HT1080 (cell line): ENCODE measurements around the gene VCPKMT. TPM values are rescaled to one million over a fixed set of nuclear protein-coding genes. Genes with fewer than 3 reads are reported as not detected.

ENCODE experiments used
- DNase-seq: peaks from one replicate; pipeline ENCODE4 v3.0.0-alpha.2; 2015; ENCODE audit warnings: low read depth
- polyA plus RNA-seq, 2 experiments: library from polyadenylated mRNA; depleted of rRNA; stranded (reverse); fragments of >200 nt; gene quantifications; 2 replicates each; pipeline ENCODE4 v1.2.3, GENCODE V29; 2015
- total RNA-seq: library from RNA; depleted of rRNA; stranded (reverse); fragments of >200 nt; shearing (Covaris generic); gene quantifications from 2 replicates; pipeline ENCODE4 v1.2.3, GENCODE V29; 2014; rRNA removed

Gene VCPKMT
- 3.6 and 4.2 TPM in 2 replicates for total RNA-seq
- polyA plus RNA-seq (2015; cell fraction: cytosol; rRNA removed): 6.6 TPM in 2 replicates
- polyA plus RNA-seq (2015; cell fraction: nucleus; rRNA removed): 14.8 and 17.6 TPM in 2 replicates

- DNase-seq: peak; percentile 88
These were observed at the start of gene VCPKMT for GRCh38 chr14:50116181-50116956. TSS of gene VCPKMT (minus strand) at chr14:50116572. CDS start at chr14:50116552, 20 bp downstream.

- no peak for DNase-seq
These were observed 39.7 kb upstream of the VCPKMT start for GRCh38 chr14:50156111-50156510.

GRCh38 chr14:50148799-50149198 is 32.4 kb upstream of the VCPKMT start:
- no peak for DNase-seq

- DNase-seq: no peak
These were observed 22.8 kb upstream of the VCPKMT start for GRCh38 chr14:50139192-50139591.

- DNase-seq: no peak
These were observed 11.4 kb upstream of the VCPKMT start for GRCh38 chr14:50127802-50128201.

- DNase-seq: no peak
These were observed 6.7 kb upstream of the VCPKMT start for GRCh38 chr14:50123062-50123461.

- no peak for DNase-seq
These were observed 5.9 kb upstream of the VCPKMT start for GRCh38 chr14:50122291-50122690.

GRCh38 chr14:50121486-50121885 is 5.1 kb upstream of the VCPKMT start:
- DNase-seq: no peak

- DNase-seq: no peak
These were observed 1.1 kb upstream of the VCPKMT start for GRCh38 chr14:50117456-50117855.

- DNase-seq: no peak
These were observed 594 bp upstream of the VCPKMT start for GRCh38 chr14:50116966-50117365.

- no peak for DNase-seq
These were observed 2.9 kb downstream of the VCPKMT start for GRCh38 chr14:50113381-50114035.

GRCh38 chr14:50110323-50111037 is 5.9 kb downstream of the VCPKMT start:
- DNase-seq: no peak

- DNase-seq: no peak
These were observed 7.0 kb downstream of the VCPKMT start for GRCh38 chr14:50109342-50109741.

- no peak for DNase-seq
These were observed 8.5 kb downstream of the VCPKMT start for GRCh38 chr14:50107850-50108249.

- no peak for DNase-seq
These were observed 10.2 kb downstream of the VCPKMT start for GRCh38 chr14:50106178-50106577.

GRCh38 chr14:50103558-50103957 is 12.8 kb downstream of the VCPKMT start:
- DNase-seq: no peak

- no peak for DNase-seq
These were observed 15.0 kb downstream of the VCPKMT start for GRCh38 chr14:50101417-50101816.

GRCh38 chr14:50100805-50101204 is 15.6 kb downstream of the VCPKMT start:
- no peak for DNase-seq

- peak; percentile 85 for DNase-seq
These were observed 17.0 kb downstream of the VCPKMT start for GRCh38 chr14:50099335-50099734.

- no peak for DNase-seq
These were observed 20.5 kb downstream of the VCPKMT start for GRCh38 chr14:50095895-50096294.

- DNase-seq: no peak
These were observed 22.2 kb downstream of the VCPKMT start for GRCh38 chr14:50094056-50094755.
